HG03064 (cell line): ENCODE results near the gene SLU7.

Source experiments
- ATAC-seq: cut with Tn5 transposase; IDR thresholded peaks from one replicate; pipeline ENCODE4 v1.9.1; 2021; ENCODE audit warnings: low read depth; ENCODE audit not compliant: unreplicated experiment

The SLU7 gene

GRCh38 chr5:160418561-160419457 lies at the start of gene SLU7:
Gene SLU7 (minus strand): TSS chr5:160419081. CDS start chr5:160415294, 3,787 bp downstream.
- ATAC-seq = peak; percentile 54

- ATAC-seq = no peak
Measured at GRCh38 chr5:160468363-160468975, 49.6 kb upstream of the SLU7 start.

DNA sequence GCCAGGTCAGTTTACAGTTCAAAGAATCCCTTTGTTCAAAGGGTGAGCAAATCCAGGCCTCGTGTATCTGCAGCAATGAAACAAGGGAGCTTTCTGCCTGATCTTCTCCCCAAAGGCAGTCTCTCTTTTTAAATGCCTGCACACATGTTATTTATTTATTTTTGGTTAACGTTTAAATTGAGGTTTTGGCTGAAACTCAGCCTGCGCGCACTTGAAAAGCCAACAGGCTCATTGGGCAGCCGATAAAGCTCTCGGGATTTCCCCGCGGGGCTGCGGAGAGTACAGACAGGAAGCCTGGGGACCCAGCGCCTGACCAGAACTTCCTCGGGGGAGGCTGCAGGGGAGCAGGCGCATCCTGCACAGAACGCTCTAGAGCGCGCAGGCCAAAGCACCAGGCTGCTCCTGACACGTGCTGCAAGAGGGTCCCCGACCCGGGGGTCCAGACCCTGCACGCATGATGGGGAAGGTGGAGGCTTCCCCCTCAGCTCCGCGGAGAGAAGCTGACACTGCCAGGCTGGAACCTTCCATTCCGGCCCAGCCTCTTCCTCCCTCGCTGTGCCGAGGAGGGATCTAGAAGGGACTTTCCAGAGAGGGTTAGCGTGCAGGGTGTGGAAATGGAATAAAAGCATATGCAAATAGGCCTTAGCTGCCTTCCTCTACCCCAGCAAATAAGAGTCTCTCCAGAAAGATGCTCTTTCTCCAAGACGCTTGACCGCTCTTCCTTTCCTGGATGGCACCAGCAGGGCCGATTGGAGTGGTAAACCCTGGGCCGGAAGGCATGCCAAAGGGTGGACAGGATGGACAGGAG lies 48.9 kb upstream of the SLU7 start:
- ATAC-seq = peak; percentile 91

DNA sequence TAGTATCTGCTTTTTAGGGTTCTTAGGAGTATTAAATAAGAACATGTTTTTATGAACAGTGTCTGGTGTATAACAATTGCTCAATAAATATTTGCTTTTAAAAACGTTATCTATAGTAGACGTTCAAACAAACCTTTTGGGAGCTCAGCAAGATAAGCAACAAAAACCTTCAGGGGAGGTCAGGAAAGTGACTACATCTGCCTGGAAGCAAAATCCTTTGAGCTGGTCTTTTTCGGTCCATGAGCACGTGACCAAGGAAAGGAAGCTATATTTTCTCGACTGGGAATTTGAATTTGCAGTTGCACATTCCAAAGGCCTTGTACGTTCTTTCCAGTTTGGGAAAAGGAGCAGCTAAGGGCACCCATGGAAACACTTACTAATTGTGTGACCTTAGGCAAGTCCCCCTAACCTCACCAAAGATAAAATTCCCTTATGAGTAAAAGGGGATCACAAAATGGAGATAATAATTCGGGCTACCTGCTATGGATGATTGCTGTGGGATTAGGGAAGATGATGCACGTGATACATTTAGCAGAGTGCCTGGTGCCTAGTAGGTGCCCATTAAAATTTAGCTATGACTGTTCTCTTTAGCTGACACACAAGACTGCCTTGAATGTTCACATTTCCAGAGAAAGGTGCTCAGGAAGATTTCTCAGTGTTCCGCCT lies 48.1 kb upstream of the SLU7 start:
- no peak for ATAC-seq

DNA sequence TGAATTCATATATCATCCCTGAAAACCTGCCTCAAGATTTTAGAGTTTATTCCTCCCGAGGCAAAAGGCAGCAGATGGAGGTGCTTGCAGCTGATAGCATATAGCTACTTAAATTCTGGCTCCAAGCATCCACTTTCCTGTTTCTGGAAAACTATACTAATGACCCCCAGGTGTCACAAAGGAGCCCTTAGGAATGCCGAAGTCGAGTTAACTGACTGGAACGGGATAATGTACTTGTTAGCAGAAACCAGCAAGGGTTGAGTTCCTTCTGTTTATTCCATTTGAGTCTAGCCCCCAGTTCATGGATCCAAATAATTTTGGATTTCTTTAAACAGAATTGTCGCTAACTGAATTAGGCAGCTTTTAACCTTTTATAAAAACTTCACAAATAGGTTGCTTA lies 47.2 kb upstream of the SLU7 start:
- no peak for ATAC-seq

- no peak for ATAC-seq
Measured at GRCh38 chr5:160464466-160464797, 45.6 kb upstream of the SLU7 start.

DNA sequence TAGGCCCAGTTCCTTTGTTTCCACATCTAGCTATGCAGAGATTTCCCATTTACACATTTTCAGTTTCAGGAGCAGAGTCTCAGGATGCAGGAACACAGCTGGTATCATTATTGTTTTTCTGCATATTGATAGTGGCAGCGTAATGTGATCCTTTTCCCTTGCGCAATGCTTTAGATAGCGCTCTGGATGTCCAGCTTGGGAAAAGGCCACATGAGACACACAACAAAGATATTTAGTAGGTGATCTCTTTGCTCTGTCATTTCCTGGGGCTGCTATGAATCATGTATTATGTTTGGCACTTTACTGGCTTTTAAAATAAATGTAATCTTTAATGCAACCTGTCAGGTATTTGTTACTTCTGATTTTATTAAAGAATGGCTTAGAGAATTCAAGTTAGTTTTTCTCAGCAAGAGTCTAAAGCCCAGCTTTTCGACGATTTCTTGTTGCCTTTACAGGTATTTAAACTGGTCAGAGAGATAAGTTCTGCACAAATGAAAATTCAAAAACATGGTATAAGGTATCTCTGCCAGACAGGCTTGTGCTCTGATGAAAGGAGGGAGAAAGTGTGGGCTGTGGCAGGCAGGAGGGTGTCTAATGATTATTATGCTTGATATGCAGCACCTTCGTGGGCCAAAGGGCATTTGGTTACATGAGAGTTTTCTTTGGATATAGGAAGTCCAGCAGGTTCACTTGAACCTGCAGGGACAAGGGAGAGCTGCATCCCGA lies 45.0 kb upstream of the SLU7 start:
- ATAC-seq = no peak

DNA sequence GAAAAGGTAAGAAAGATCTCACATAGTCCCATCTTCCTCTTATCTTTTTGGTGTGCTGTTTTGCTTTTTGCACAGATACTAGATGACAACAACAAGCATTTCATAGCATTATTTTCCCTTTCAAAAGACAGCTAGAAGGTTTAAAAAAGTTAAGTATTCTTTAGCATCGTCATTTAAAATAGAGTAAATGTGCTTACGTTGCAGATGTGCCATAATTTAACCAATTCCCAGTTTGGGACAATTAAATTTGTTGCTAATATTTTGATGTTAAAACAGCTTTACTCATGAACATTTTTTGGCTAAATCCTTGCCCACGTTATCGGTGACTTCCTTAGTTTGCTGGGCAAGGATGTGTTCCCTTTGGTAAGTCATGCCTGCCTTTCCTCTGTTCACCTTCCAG lies 44.3 kb upstream of the SLU7 start:
- ATAC-seq = no peak

DNA sequence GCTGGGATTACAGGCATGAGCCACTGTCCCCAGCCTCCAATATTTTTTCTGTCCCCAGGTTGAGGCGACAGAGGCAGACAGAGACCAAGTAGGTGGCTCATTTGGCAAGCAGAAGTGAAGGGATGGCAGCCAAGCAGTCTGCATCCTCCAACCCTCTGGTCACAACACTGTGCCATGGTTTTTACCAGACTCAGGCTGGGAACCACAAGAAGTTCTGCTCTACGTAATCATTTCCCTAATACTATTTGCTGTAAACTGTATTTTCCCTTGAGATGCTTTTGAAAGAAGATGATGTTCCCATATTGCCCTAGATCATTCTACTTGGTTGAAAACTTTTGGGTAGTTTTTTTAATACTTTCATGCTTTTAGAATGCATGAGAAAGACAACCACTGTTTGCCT lies 43.3 kb upstream of the SLU7 start:
- no peak for ATAC-seq

DNA sequence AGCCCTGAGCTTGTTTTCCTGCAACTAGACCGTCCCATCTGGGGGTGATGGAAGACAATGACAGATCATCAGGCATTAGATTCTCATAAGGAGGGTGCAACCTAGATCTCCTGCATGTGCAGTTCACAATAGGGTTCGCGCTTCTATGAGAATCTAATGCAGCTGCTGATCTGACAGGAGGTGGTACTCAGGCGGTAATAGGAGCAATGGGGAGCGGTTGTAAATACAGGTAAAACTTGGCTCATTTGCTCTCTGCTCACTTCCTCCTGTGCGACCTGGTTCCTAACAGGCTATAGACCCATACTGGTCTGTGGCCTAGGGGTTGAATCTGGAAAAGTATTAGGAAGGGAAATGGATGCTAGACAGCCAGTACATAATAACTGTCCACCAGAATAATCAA lies 42.5 kb upstream of the SLU7 start:
- no peak for ATAC-seq

DNA sequence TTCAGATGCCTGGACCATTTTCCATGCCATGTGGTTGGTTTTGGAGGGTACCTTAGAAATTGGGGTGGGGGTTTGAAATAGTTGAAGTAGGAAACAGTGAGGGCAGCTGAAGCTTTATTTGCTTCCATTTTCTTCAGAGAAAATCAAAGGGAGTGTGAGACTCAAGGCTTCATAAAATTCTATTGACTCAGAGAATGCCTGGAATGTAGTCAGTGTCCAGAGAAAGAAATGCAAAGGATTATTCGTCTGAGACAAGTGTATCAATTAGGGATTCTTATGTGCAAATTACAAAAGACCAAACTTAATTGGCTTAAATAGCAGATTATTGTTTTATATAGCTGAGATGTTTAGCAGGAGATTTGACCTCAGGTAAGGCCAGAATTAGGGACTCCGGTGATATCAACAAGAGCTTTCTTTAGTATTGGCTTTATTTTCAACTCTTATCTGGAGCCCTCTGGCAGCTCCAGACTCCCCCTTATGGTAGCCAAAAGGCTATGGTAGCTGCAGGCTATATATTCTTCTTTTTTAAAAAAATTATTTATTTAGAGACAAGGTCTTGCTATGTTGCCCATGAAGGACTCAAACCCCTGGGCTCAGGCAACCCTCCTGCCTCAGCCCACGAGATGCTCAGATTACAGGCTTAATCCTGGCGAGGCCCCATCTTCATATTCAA lies 41.6 kb upstream of the SLU7 start:
- no peak for ATAC-seq

DNA sequence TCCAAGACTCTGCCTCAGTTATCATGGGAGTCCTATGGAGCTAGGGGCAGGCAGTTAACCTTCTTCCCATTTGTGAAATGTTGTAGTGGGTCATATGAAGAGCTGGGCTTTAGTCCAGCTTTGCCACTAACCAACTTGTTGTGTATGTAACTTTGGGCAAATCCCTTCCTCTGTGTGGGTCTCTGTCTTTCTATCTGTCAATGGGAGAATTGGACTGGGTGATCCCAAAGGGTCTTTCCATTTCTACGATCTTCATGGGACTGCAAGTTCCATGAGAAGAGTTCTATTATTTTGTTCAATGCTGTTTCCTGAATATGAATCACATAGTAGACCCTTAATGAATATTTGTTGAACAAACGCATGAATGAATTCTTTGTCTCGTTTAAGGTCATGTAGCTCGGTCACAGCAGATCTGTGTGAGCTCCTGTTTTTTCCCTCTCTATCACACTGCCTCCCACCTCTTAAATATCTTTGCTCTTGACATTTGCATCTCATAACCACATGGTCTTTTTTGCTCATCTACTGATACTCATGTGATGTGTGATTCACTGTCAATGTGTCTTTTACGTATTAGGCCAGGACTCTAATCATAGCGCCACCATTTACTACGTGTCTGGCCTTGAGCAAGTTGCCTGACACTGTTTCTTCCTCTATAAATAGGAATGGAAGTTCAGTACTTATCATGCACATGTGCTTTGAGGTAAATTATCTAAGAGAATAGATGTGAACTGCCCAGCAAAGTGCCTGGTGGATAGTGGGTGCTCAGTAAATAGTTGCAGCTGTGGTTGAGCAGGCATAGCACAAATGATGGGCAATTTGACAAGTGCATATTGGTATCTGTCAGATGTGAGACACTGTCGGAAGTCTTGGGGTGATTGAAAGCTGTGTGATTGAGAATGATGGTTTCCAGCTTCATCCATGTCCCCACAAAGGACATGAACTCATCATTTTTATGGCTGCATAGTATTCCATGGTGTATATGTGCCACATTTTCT lies 40.2 kb upstream of the SLU7 start:
- ATAC-seq = peak; percentile 63

DNA sequence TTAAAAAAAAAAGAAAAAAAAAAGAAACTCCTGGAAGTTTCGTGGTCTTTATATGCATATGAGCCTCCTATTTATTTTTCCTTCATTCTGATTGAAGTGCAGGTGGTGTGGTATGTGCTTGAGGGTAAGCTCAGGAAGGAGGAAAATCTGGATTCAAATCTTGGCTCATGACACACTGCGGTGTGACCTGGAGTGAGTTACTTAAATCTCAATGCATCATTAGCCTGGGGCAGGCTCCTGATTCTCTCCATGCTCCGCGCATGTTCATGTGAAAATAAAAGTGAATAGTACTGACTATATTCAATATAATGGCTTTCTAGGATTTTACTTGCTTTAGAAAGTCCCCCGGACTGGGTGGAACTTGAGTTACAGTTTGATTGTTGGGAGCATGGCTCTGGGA lies 38.4 kb upstream of the SLU7 start:
- ATAC-seq = no peak

DNA sequence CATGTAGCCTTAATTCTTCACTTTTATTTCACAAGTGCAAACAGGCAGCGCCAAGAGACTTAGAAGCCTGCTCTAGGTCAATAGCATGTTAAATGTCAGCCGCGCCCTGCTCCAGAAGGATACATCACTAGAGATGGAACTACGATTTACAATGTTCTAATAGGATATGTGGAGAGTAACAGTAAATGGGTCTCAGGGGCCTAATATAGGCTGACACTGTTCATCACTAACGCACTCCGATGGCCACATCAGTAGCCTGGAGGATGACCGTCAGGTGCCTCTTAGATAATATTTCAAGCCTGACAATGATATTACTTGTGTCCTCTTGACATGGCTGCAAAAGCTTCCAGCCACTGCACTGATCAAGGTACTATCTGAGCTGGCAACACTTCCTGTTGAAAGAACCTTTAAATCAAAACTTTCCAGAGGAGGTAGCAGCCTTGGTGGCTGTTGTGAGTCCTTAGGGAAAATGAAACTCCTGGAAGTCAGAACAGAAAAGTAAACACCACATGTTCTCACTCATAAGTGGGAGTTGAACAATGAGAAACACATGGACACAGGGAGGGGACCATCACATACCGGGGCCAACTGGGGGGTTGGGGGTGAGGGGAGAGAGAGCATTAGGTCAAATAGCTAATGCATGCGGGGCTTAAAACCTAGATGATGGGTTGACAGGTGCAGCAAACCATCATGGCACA lies 37.7 kb upstream of the SLU7 start:
- ATAC-seq = no peak

- ATAC-seq = no peak
Measured at GRCh38 chr5:160455600-160455999, 36.7 kb upstream of the SLU7 start.

- ATAC-seq = no peak
Measured at GRCh38 chr5:160453751-160454150, 34.9 kb upstream of the SLU7 start.

DNA sequence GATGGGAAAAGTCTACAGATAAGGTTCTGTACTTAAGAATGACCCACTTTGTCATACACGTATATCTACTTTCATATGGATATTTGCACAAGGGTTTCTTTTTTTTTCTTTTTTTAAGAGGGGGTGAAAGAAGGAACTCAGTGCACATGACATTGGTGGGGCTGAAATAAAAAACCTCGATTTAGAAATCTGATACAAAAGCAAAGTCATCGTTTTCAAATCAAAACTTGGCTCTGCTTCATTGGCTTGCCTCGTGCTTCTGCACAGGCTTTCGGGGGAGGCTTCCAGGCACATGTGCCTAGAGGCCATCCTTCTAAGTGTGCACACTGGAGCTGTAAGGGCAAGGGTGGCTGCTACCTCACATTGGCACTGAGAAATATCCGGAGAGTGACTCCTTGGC lies 33.9 kb upstream of the SLU7 start:
- no peak for ATAC-seq

- ATAC-seq = no peak
Measured at GRCh38 chr5:160452036-160452435, 33.2 kb upstream of the SLU7 start.
